ENCODE measurements around the gene EIF4G3. TPM values are rescaled to one million over a fixed set of nuclear protein-coding genes. Genes with fewer than 3 reads are reported as not detected.
"Not testable (repeated sequence)": the region's sequence is repeated elsewhere in the genome, so short reads cannot be mapped to it uniquely, and the experiment has no call there.

Gene EIF4G3
- total and polyA plus RNA-seq, 2 donors: 17.0 to 22.1 TPM

GRCh38 chr1:21059021-21059420 lies 117.7 kb downstream of the EIF4G3 start:
- Histone ChIP-seq H3K36me3 (ENCODE audit: control insufficient read depth in 2 of 2, insufficient read depth in 2 of 2, low read length in 1 of 2) (no peaks in the 10 kb centered on the region), H3K27ac (ENCODE audit: low read depth in 1 of 2, low read length in 1 of 2) (no peak overlapping the region), H3K27me3 (ENCODE audit: control insufficient read depth in 2 of 2, insufficient read depth in 1 of 2, low read length in 1 of 2) (no peaks in the 10 kb centered on the region), H3K4me1 (ENCODE audit: control insufficient read depth in 2 of 2, insufficient read depth in 2 of 2, low read length in 2 of 2) (no peaks in the 10 kb centered on the region), H3K9me3 (ENCODE audit: control insufficient read depth in 2 of 2, insufficient read depth in 1 of 2, low read length in 1 of 2) (no peaks in the 10 kb centered on the region), H3K4me3 (ENCODE audit: low read length in 2 of 2) (no peak overlapping the region)
- no peak for DNase-seq (ENCODE audit: low read depth in 6 of 9, low spot score in 9 of 9)

- Histone ChIP-seq H3K4me3 (ENCODE audit: low read length in 2 of 2) (no peak overlapping the region), H3K27ac (ENCODE audit: low read depth in 1 of 2, low read length in 1 of 2) (no peak overlapping the region), H3K9me3 (ENCODE audit: control insufficient read depth in 2 of 2, insufficient read depth in 1 of 2, low read length in 1 of 2) (no peaks in the 10 kb centered on the region), H3K36me3 (ENCODE audit: control insufficient read depth in 2 of 2, insufficient read depth in 2 of 2, low read length in 1 of 2) (no peaks in the 10 kb centered on the region), H3K4me1 (ENCODE audit: control insufficient read depth in 2 of 2, insufficient read depth in 2 of 2, low read length in 2 of 2) (no peaks in the 10 kb centered on the region), H3K27me3 (ENCODE audit: control insufficient read depth in 2 of 2, insufficient read depth in 1 of 2, low read length in 1 of 2) (no peaks in the 10 kb centered on the region)
- DNase-seq (ENCODE audit: low read depth in 6 of 9, low spot score in 9 of 9): no peak
- 73% methylated on average over 3 of the region's 3 CpGs for WGBS
These were observed 118.5 kb downstream of the EIF4G3 start for GRCh38 chr1:21058035-21058793.

GRCh38 chr1:21053189-21053928 lies 123.3 kb downstream of the EIF4G3 start:
- 98% methylated on average over 52 of the region's 59 CpGs for WGBS
- not testable (repeated sequence) for H3K9me3 ChIP-seq (ENCODE audit: control insufficient read depth in 2 of 2, insufficient read depth in 1 of 2, low read length in 1 of 2); H3K27me3 ChIP-seq (ENCODE audit: control insufficient read depth in 2 of 2, insufficient read depth in 1 of 2, low read length in 1 of 2); H3K4me3 ChIP-seq (ENCODE audit: low read length in 2 of 2); DNase-seq (ENCODE audit: low read depth in 6 of 9, low spot score in 9 of 9); H3K27ac ChIP-seq (ENCODE audit: low read depth in 1 of 2, low read length in 1 of 2); H3K36me3 ChIP-seq (ENCODE audit: control insufficient read depth in 2 of 2, insufficient read depth in 2 of 2, low read length in 1 of 2); H3K4me1 ChIP-seq (ENCODE audit: control insufficient read depth in 2 of 2, insufficient read depth in 2 of 2, low read length in 2 of 2)

- Histone ChIP-seq H3K9me3 (ENCODE audit: control insufficient read depth in 2 of 2, insufficient read depth in 1 of 2, low read length in 1 of 2) (no peaks in the 10 kb centered on the region), H3K27me3 (ENCODE audit: control insufficient read depth in 2 of 2, insufficient read depth in 1 of 2, low read length in 1 of 2) (no peaks in the 10 kb centered on the region), H3K36me3 (ENCODE audit: control insufficient read depth in 2 of 2, insufficient read depth in 2 of 2, low read length in 1 of 2) (peaks cover 0 to 4% of the 10 kb centered on the region in 2 donors), H3K4me1 (ENCODE audit: control insufficient read depth in 2 of 2, insufficient read depth in 2 of 2, low read length in 2 of 2) (no peaks in the 10 kb centered on the region), H3K4me3 (ENCODE audit: low read length in 2 of 2) (no peak overlapping the region), H3K27ac (ENCODE audit: low read depth in 1 of 2, low read length in 1 of 2) (no peak overlapping the region)
- no peak for DNase-seq (ENCODE audit: low read depth in 6 of 9, low spot score in 9 of 9)
- 97% methylated on average over 3 of the region's 3 CpGs for WGBS
These were observed 124.7 kb downstream of the EIF4G3 start for GRCh38 chr1:21052034-21052433.

- no peak overlapping the region for H3K4me3 ChIP-seq (ENCODE audit: low read length in 2 of 2)
- no peak for DNase-seq (ENCODE audit: low read depth in 6 of 9, low spot score in 9 of 9)
- H3K27ac ChIP-seq (ENCODE audit: low read depth in 1 of 2, low read length in 1 of 2): no peak overlapping the region
- H3K27me3 ChIP-seq (ENCODE audit: control insufficient read depth in 2 of 2, insufficient read depth in 1 of 2, low read length in 1 of 2): no peaks in the 10 kb centered on the region
- WGBS: 94% methylated on average over 2 of the region's 2 CpGs
- H3K36me3 ChIP-seq (ENCODE audit: control insufficient read depth in 2 of 2, insufficient read depth in 2 of 2, low read length in 1 of 2): peaks cover 0 to 4% of the 10 kb centered on the region in 2 donors
- no peaks in the 10 kb centered on the region for H3K9me3 ChIP-seq (ENCODE audit: control insufficient read depth in 2 of 2, insufficient read depth in 1 of 2, low read length in 1 of 2)
- no peaks in the 10 kb centered on the region for H3K4me1 ChIP-seq (ENCODE audit: control insufficient read depth in 2 of 2, insufficient read depth in 2 of 2, low read length in 2 of 2)
These were observed 125.4 kb downstream of the EIF4G3 start for GRCh38 chr1:21051177-21051825.

GRCh38 chr1:21050031-21050430 lies 126.7 kb downstream of the EIF4G3 start:
- Histone ChIP-seq H3K4me1 (ENCODE audit: control insufficient read depth in 2 of 2, insufficient read depth in 2 of 2, low read length in 2 of 2) (no peaks in the 10 kb centered on the region), H3K27ac (ENCODE audit: low read depth in 1 of 2, low read length in 1 of 2) (no peak overlapping the region), H3K9me3 (ENCODE audit: control insufficient read depth in 2 of 2, insufficient read depth in 1 of 2, low read length in 1 of 2) (no peaks in the 10 kb centered on the region), H3K27me3 (ENCODE audit: control insufficient read depth in 2 of 2, insufficient read depth in 1 of 2, low read length in 1 of 2) (no peaks in the 10 kb centered on the region), H3K4me3 (ENCODE audit: low read length in 2 of 2) (no peak overlapping the region), H3K36me3 (ENCODE audit: control insufficient read depth in 2 of 2, insufficient read depth in 2 of 2, low read length in 1 of 2) (peaks cover 0 to 4% of the 10 kb centered on the region in 2 donors)
- DNase-seq (ENCODE audit: low read depth in 6 of 9, low spot score in 9 of 9): no peak
- 93% methylated on average over 4 of the region's 4 CpGs for WGBS

- DNase-seq (ENCODE audit: low read depth in 6 of 9, low spot score in 9 of 9): no peak
- WGBS: 96% methylated on average over 4 of the region's 4 CpGs
- Histone ChIP-seq H3K36me3 (ENCODE audit: control insufficient read depth in 2 of 2, insufficient read depth in 2 of 2, low read length in 1 of 2) (peaks cover 0 to 6% of the 10 kb centered on the region in 2 donors), H3K27ac (ENCODE audit: low read depth in 1 of 2, low read length in 1 of 2) (no peak overlapping the region), H3K9me3 (ENCODE audit: control insufficient read depth in 2 of 2, insufficient read depth in 1 of 2, low read length in 1 of 2) (no peaks in the 10 kb centered on the region), H3K4me1 (ENCODE audit: control insufficient read depth in 2 of 2, insufficient read depth in 2 of 2, low read length in 2 of 2) (no peaks in the 10 kb centered on the region), H3K4me3 (ENCODE audit: low read length in 2 of 2) (no peak overlapping the region), H3K27me3 (ENCODE audit: control insufficient read depth in 2 of 2, insufficient read depth in 1 of 2, low read length in 1 of 2) (no peaks in the 10 kb centered on the region)
These were observed 128.2 kb downstream of the EIF4G3 start for GRCh38 chr1:21048462-21048861.

- no peak for DNase-seq (ENCODE audit: low read depth in 6 of 9, low spot score in 9 of 9)
- H3K4me1 ChIP-seq (ENCODE audit: control insufficient read depth in 2 of 2, insufficient read depth in 2 of 2, low read length in 2 of 2): no peaks in the 10 kb centered on the region
- H3K36me3 ChIP-seq (ENCODE audit: control insufficient read depth in 2 of 2, insufficient read depth in 2 of 2, low read length in 1 of 2): peaks cover 0 to 6% of the 10 kb centered on the region in 2 donors
- H3K27ac ChIP-seq (ENCODE audit: low read depth in 1 of 2, low read length in 1 of 2): no peak overlapping the region
- no peaks in the 10 kb centered on the region for H3K27me3 ChIP-seq (ENCODE audit: control insufficient read depth in 2 of 2, insufficient read depth in 1 of 2, low read length in 1 of 2)
- no peak overlapping the region for H3K4me3 ChIP-seq (ENCODE audit: low read length in 2 of 2)
- 95% methylated on average over 3 of the region's 3 CpGs for WGBS
- no peaks in the 10 kb centered on the region for H3K9me3 ChIP-seq (ENCODE audit: control insufficient read depth in 2 of 2, insufficient read depth in 1 of 2, low read length in 1 of 2)
These were observed 130.6 kb downstream of the EIF4G3 start for GRCh38 chr1:21046132-21046531.

GRCh38 chr1:21045351-21045750 lies 131.3 kb downstream of the EIF4G3 start:
- 94% methylated on average over 2 of the region's 2 CpGs for WGBS
- no peak overlapping the region for H3K27ac ChIP-seq (ENCODE audit: low read depth in 1 of 2, low read length in 1 of 2)
- peaks cover 0 to 6% of the 10 kb centered on the region in 2 donors for H3K36me3 ChIP-seq (ENCODE audit: control insufficient read depth in 2 of 2, insufficient read depth in 2 of 2, low read length in 1 of 2)
- H3K4me1 ChIP-seq (ENCODE audit: control insufficient read depth in 2 of 2, insufficient read depth in 2 of 2, low read length in 2 of 2): no peaks in the 10 kb centered on the region
- no peaks in the 10 kb centered on the region for H3K27me3 ChIP-seq (ENCODE audit: control insufficient read depth in 2 of 2, insufficient read depth in 1 of 2, low read length in 1 of 2)
- H3K9me3 ChIP-seq (ENCODE audit: control insufficient read depth in 2 of 2, insufficient read depth in 1 of 2, low read length in 1 of 2): no peaks in the 10 kb centered on the region
- H3K4me3 ChIP-seq (ENCODE audit: low read length in 2 of 2): no peak overlapping the region
- DNase-seq (ENCODE audit: low read depth in 6 of 9, low spot score in 9 of 9): no peak
